GM21528 (cell line): ENCODE results near the gene OTULIN.

Experiments used
- ATAC-seq: cut with Tn5 transposase; IDR thresholded peaks from one replicate; pipeline ENCODE4 v1.9.1; 2021; ENCODE audit warnings: mild to moderate bottlenecking, moderate library complexity; ENCODE audit not compliant: unreplicated experiment, low FRiP score

The OTULIN gene

GRCh38 chr5:14667770-14668169 lies 3.3 kb downstream of the OTULIN start:
- no peak for ATAC-seq

GRCh38 chr5:14668181-14668591 lies 3.7 kb downstream of the OTULIN start:
- ATAC-seq = no peak

- no peak for ATAC-seq
Measured at GRCh38 chr5:14669415-14669814, 4.9 kb downstream of the OTULIN start.

GRCh38 chr5:14669975-14670374 lies 5.5 kb downstream of the OTULIN start:
- no peak for ATAC-seq

GRCh38 chr5:14671414-14671813 lies 6.9 kb downstream of the OTULIN start:
- ATAC-seq = no peak

- ATAC-seq = no peak
Measured at GRCh38 chr5:14672082-14672481, 7.6 kb downstream of the OTULIN start.

- no peak for ATAC-seq
Measured at GRCh38 chr5:14672484-14673394, 8.2 kb downstream of the OTULIN start.

- no peak for ATAC-seq
Measured at GRCh38 chr5:14673443-14673842, 8.9 kb downstream of the OTULIN start.

- no peak for ATAC-seq
Measured at GRCh38 chr5:14674983-14675854, 10.7 kb downstream of the OTULIN start.

GRCh38 chr5:14675865-14676300 lies 11.4 kb downstream of the OTULIN start:
- peak; percentile 58 for ATAC-seq

GRCh38 chr5:14676320-14676719 lies 11.8 kb downstream of the OTULIN start:
- peak; percentile 51 for ATAC-seq

GRCh38 chr5:14678773-14679334 lies 14.3 kb downstream of the OTULIN start:
- ATAC-seq = no peak

- ATAC-seq = no peak
Measured at GRCh38 chr5:14679595-14679994, 15.1 kb downstream of the OTULIN start.

- ATAC-seq = no peak
Measured at GRCh38 chr5:14681236-14681752, 16.8 kb downstream of the OTULIN start.

- ATAC-seq = no peak
Measured at GRCh38 chr5:14683906-14684455, 19.5 kb downstream of the OTULIN start.

GRCh38 chr5:14684757-14685156 lies 20.2 kb downstream of the OTULIN start:
- ATAC-seq = no peak

GRCh38 chr5:14685757-14686156 lies 21.2 kb downstream of the OTULIN start:
- peak; percentile 92 for ATAC-seq

- ATAC-seq = no peak
Measured at GRCh38 chr5:14686517-14686916, 22.0 kb downstream of the OTULIN start.

- no peak for ATAC-seq
Measured at GRCh38 chr5:14687023-14687665, 22.6 kb downstream of the OTULIN start.

- no peak for ATAC-seq
Measured at GRCh38 chr5:14693070-14693469, 28.6 kb downstream of the OTULIN start.
